Measurements from ENCODE around the gene TMEM150A. TPM values are rescaled to one million over a fixed set of nuclear protein-coding genes. Genes with fewer than 3 reads are reported as not detected.

The TMEM150A gene
- total and polyA plus RNA-seq, 7 donors: 7.4 to 29.9 (median 18.4) TPM

GRCh38 chr2:85644909-85645308 lies 42.4 kb upstream of the TMEM150A start:
- WGBS, 2 donors: 97 to 98% methylated on average over 8 of the region's 8 CpGs
- peaks cover 64 to 100% (median 73%) of the 10 kb centered on the region in 4 donors for H3K36me3 ChIP-seq
- TF ChIP-seq CTCF (IDR thresholded peaks at IDR 0.05) (no peak), POLR2AphosphoS5 (IDR thresholded peaks at IDR 0.05) (no peak), POLR2A (IDR thresholded peaks at IDR 0.05) (no peak), EP300 (IDR thresholded peaks at IDR 0.05) (no peak)

GRCh38 chr2:85642725-85643124 lies 40.2 kb upstream of the TMEM150A start:
- Histone ChIP-seq H3K9me3 (no peaks in the 10 kb centered on the region), H3K27me3 (no peaks in the 10 kb centered on the region), H3K4me1 (no peaks in the 10 kb centered on the region), H3K36me3 (peaks cover 61 to 100% (median 68%) of the 10 kb centered on the region in 4 donors), H3K27ac (no peak overlapping the region), H3K4me3 (no peak overlapping the region)
- no peak for DNase-seq
- WGBS, 2 donors: 73 to 91% methylated on average over 3 of the region's 3 CpGs
- no peak for TF ChIP-seq POLR2AphosphoS5 (IDR thresholded peaks at IDR 0.05)
- no peak for TF ChIP-seq CTCF (IDR thresholded peaks at IDR 0.05)
- TF ChIP-seq POLR2A (IDR thresholded peaks at IDR 0.05): no peak
- no peak for TF ChIP-seq EP300 (IDR thresholded peaks at IDR 0.05)
- intact Hi-C loops (cut with DNase I): no loop called here

More at GRCh38 chr2:85644909-85645308, 42.4 kb upstream of the TMEM150A start:
- Histone ChIP-seq H3K27me3 (no peaks in the 10 kb centered on the region), H3K9me3 (no peaks in the 10 kb centered on the region), H3K27ac (no peak overlapping the region), H3K4me3 (no peak overlapping the region), H3K4me1 (no peaks in the 10 kb centered on the region)
- no peak for DNase-seq
- intact Hi-C loops (cut with DNase I): no loop called here

- intact Hi-C loops (cut with DNase I): loop anchor here (5.0 to 10.0 kb wide), 3 partner anchors 72 to 479 kb away; no protein-coding TSS in a partner anchor
- 74 to 83% methylated on average over 4 of the region's 4 CpGs for WGBS, 2 donors
- H3K27me3 ChIP-seq: no peaks in the 10 kb centered on the region
- DNase-seq: no peak
- no peak overlapping the region for H3K4me3 ChIP-seq
- H3K4me1 ChIP-seq: no peaks in the 10 kb centered on the region
- H3K27ac ChIP-seq: no peak overlapping the region
- TF ChIP-seq EP300 (IDR thresholded peaks at IDR 0.05): no peak
- TF ChIP-seq POLR2AphosphoS5 (IDR thresholded peaks at IDR 0.05): no peak
- TF ChIP-seq CTCF (IDR thresholded peaks at IDR 0.05): no peak
- H3K36me3 ChIP-seq: peaks cover 39 to 98% (median 69%) of the 10 kb centered on the region in 4 donors
- H3K9me3 ChIP-seq: no peaks in the 10 kb centered on the region
These were observed 33.1 kb upstream of the TMEM150A start for GRCh38 chr2:85635636-85636035.

- H3K9me3 ChIP-seq: no peaks in the 10 kb centered on the region
- WGBS, 2 donors: 86 to 92% methylated on average over 8 of the region's 8 CpGs
- TF ChIP-seq CTCF (IDR thresholded peaks at IDR 0.05) (no peak), EP300 (IDR thresholded peaks at IDR 0.05) (no peak), POLR2AphosphoS5 (IDR thresholded peaks at IDR 0.05) (no peak), POLR2A (IDR thresholded peaks at IDR 0.05) (no peak)
- intact Hi-C loops (cut with DNase I): loop anchor here (5.0 to 10.0 kb wide), 3 partner anchors 72 to 480 kb away; no protein-coding TSS in a partner anchor
- no peaks in the 10 kb centered on the region for H3K4me1 ChIP-seq
- H3K27me3 ChIP-seq: no peaks in the 10 kb centered on the region
- H3K27ac ChIP-seq: no peak overlapping the region
- no peak for DNase-seq
- no peak overlapping the region for H3K4me3 ChIP-seq
- peaks cover 33 to 98% (median 67%) of the 10 kb centered on the region in 4 donors for H3K36me3 ChIP-seq
These were observed 32.5 kb upstream of the TMEM150A start for GRCh38 chr2:85635011-85635410.

GRCh38 chr2:85631316-85631715 lies 28.8 kb upstream of the TMEM150A start:
- Histone ChIP-seq H3K9me3 (no peaks in the 10 kb centered on the region), H3K27me3 (no peaks in the 10 kb centered on the region), H3K27ac (no peak overlapping the region), H3K36me3 (peaks cover 18 to 98% (median 65%) of the 10 kb centered on the region in 4 donors), H3K4me3 (no peak overlapping the region), H3K4me1 (no peaks in the 10 kb centered on the region)
- DNase-seq: no peak
- 95 to 96% methylated on average over 3 of the region's 3 CpGs for WGBS, 2 donors
- no peak for TF ChIP-seq CTCF (IDR thresholded peaks at IDR 0.05)
- intact Hi-C loops (cut with DNase I): loop anchor here (10.0 kb wide), 1 partner anchor 483 kb away; no protein-coding TSS in a partner anchor

Measured in sigmoid colon (tissue), 7 donors.